Measurements from ENCODE around the gene GCDH.

DNA sequence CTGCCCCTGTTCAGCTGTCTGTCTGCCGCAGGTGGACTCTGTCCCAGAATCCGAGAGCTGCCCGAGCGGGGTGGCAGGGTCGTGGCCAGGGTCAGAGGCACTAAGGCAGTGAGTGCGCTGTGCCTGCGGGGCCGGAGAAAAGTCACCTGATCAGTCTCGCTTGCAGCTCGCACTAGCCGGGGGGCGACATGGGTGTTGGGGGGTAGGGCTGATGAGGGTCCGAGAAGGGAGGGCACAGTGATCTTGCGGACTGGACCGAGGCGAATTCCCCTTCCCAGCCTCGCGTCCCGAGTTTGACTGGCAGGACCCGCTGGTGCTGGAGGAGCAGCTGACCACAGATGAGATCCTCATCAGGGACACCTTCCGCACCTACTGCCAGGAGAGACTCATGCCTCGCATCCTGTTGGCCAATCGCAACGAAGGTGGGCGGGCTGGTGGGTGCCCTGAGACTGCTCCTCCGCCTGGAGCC is 627 bp downstream of the GCDH start:
- TF ChIP-seq CTCF (IDR thresholded peaks at IDR 0.05) (no peak), ZFX (IDR thresholded peaks at IDR 0.05; ENCODE audit: borderline replicate concordance) (no peak)
